Vagina (tissue), 2 donors: ENCODE measurements around the gene EEF2KMT.

Experiments
- POLR2A ChIP-seq, 2 donors: fragments of 450-650 bp; IDR thresholded peaks; one replicate each; pipeline ENCODE4 v1.6.1; 2017; ENCODE audit warnings: antibody characterized with exemption in 2 of 2, mild to moderate bottlenecking in 2 of 2, moderate library complexity in 2 of 2
- POLR2AphosphoS5 ChIP-seq, 2 donors: sonication (generic); formaldehyde crosslinking; IDR thresholded peaks; one replicate each; pipeline ENCODE4 v1.9.0; 2017; ENCODE audit warnings: antibody characterized with exemption in 2 of 2, mild to moderate bottlenecking in 2 of 2, low read depth in 1 of 2; ENCODE audit not compliant: insufficient read depth in 1 of 2
- TF ChIP-seq, protein P1 (sequence below), 3 experiments: fragments of 450-650 bp in 2 of 3; fragments of 200-600 bp in 1 of 3; sonication (generic) in 1 of 3; IDR thresholded peaks; one replicate each; pipeline ENCODE4 v1.5.1; 2017 to 2019; ENCODE audit warnings: antibody characterized with exemption in 3 of 3, mild to moderate bottlenecking in 2 of 3, moderate library complexity in 2 of 3

DNA sequence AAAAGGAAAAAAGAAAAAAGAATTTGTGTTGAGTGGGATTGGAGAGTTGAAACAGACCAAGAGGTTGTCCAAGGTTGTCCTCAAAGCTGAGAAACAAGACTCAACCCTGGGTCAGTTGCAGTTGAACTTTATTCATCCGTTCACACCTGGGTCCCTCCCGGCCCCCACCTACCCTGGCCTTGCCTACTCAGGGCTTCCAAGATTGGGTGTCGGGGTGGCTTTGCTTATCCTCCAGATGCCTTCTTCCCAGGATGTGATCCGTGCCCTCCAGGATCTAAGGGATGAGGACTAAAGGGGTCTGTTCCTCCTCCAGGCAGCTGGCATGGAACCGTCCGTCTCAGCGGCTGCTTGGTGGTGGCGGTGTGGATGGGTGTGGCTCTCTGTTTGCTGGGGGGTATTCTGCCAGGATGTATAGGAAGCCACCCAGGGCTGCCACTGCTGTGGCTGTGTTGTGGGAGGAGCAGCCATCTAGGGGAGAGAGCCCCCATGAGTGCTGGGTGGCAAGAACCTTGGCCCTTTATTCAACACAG lies 53.5 kb downstream of the EEF2KMT start:
- TF ChIP-seq, protein P1, sequence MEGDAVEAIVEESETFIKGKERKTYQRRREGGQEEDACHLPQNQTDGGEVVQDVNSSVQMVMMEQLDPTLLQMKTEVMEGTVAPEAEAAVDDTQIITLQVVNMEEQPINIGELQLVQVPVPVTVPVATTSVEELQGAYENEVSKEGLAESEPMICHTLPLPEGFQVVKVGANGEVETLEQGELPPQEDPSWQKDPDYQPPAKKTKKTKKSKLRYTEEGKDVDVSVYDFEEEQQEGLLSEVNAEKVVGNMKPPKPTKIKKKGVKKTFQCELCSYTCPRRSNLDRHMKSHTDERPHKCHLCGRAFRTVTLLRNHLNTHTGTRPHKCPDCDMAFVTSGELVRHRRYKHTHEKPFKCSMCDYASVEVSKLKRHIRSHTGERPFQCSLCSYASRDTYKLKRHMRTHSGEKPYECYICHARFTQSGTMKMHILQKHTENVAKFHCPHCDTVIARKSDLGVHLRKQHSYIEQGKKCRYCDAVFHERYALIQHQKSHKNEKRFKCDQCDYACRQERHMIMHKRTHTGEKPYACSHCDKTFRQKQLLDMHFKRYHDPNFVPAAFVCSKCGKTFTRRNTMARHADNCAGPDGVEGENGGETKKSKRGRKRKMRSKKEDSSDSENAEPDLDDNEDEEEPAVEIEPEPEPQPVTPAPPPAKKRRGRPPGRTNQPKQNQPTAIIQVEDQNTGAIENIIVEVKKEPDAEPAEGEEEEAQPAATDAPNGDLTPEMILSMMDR (IDR thresholded peaks at IDR 0.05): no peak
- TF ChIP-seq POLR2AphosphoS5 (IDR thresholded peaks at IDR 0.05; ENCODE audit: insufficient read depth in 1 of 2, low read depth in 1 of 2): no peak
- TF ChIP-seq POLR2A (IDR thresholded peaks at IDR 0.05): no peak
